22Rv1 (cell line): ENCODE results near the gene SEC61A1.

Experiments used
- ZFX ChIP-seq: fragments of 450-650 bp; IDR thresholded peaks from 2 replicates; pipeline ENCODE4 v1.6.1; 2017; ENCODE audit warnings: antibody characterized with exemption, borderline replicate concordance
- TF ChIP-seq, protein P1 (sequence below): fragments of 450-650 bp; IDR thresholded peaks from 2 replicates; pipeline ENCODE4 v1.5.1; 2017; ENCODE audit warnings: mild to moderate bottlenecking

DNA sequence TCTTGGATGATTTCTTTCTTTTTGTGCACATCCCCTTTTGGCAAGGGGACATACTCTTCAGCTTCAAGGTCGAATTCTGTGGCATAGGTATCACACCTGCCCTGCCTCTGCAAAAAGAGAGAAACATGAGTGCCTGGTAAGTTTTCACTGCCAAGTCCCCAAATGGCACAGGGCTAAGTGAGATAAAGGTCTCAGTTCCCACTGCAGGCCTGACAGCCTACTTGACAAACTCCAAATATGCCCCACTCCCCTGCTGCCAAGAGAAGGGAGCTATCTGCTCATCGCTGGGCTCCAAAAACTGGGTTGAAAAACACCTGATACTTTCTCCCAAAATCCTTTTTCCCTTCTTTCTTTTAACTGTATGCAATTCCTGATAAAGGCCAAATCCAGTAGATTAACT, 48.4 kb downstream of the SEC61A1 start:
- TF ChIP-seq, protein P1, sequence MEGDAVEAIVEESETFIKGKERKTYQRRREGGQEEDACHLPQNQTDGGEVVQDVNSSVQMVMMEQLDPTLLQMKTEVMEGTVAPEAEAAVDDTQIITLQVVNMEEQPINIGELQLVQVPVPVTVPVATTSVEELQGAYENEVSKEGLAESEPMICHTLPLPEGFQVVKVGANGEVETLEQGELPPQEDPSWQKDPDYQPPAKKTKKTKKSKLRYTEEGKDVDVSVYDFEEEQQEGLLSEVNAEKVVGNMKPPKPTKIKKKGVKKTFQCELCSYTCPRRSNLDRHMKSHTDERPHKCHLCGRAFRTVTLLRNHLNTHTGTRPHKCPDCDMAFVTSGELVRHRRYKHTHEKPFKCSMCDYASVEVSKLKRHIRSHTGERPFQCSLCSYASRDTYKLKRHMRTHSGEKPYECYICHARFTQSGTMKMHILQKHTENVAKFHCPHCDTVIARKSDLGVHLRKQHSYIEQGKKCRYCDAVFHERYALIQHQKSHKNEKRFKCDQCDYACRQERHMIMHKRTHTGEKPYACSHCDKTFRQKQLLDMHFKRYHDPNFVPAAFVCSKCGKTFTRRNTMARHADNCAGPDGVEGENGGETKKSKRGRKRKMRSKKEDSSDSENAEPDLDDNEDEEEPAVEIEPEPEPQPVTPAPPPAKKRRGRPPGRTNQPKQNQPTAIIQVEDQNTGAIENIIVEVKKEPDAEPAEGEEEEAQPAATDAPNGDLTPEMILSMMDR: no peak
- no peak for TF ChIP-seq ZFX
